Loucy (cell line): ENCODE data around the gene COL9A1.

Experiments used
- EZH2phosphoT487 ChIP-seq: fragments of 200-600 bp; IDR thresholded peaks from 2 replicates; pipeline ENCODE4 v1.6.1; 2018; ENCODE audit warnings: antibody characterized with exemption, mild to moderate bottlenecking, moderate library complexity, borderline replicate concordance
- TF ChIP-seq, protein P1 (sequence below): fragments of 200-600 bp; sonication (generic); conservative IDR thresholded peaks from 2 replicates; pipeline ENCODE4 v1.5.1; 2014; ENCODE audit warnings: mild to moderate bottlenecking, antibody characterized with exemption, low read length

DNA sequence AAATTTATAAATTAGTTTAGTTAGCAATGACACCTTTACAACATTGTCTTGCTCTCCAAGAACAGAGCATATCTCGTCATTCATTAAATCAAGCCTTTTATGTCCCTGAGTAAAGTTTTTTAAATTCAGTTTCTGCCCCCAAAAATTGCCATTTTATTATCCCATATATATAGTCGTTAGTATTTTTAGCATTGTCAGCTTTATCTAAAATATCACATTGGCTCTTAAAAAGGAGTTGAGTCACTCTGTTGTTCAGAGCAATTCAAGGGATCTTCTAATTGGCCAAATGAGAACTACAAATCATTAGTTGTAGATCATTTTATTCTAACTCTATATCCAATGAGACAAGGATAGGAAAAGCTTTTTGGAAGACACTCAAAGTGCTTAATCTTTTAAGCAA, 127.1 kb downstream of the COL9A1 start:
- TF ChIP-seq, protein P1, sequence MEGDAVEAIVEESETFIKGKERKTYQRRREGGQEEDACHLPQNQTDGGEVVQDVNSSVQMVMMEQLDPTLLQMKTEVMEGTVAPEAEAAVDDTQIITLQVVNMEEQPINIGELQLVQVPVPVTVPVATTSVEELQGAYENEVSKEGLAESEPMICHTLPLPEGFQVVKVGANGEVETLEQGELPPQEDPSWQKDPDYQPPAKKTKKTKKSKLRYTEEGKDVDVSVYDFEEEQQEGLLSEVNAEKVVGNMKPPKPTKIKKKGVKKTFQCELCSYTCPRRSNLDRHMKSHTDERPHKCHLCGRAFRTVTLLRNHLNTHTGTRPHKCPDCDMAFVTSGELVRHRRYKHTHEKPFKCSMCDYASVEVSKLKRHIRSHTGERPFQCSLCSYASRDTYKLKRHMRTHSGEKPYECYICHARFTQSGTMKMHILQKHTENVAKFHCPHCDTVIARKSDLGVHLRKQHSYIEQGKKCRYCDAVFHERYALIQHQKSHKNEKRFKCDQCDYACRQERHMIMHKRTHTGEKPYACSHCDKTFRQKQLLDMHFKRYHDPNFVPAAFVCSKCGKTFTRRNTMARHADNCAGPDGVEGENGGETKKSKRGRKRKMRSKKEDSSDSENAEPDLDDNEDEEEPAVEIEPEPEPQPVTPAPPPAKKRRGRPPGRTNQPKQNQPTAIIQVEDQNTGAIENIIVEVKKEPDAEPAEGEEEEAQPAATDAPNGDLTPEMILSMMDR: no peak
- TF ChIP-seq EZH2phosphoT487: no peak
